ENCODE measurements around the gene FHOD3.
A peak's percentile ranks its signal among the peaks of the same experiment; 100 is the strongest.

DNA sequence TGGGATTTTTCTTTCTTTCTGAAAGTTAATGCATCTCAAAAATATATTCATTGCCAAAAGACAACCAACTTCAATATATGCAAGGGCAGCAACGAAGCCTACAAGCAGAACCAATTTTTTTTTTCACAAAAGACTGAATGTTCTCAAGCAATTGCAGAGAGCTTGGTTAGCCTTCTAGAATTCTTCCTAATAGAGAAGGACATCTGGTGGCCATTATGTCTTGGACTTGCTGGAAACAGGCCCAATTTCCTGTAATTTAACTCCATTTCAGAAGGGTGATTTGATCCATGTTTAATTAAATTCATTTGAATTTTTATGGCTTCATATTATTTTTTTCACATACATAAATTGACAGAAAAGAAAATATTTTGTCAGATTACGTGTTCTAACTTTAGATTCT, 323.3 kb downstream of the FHOD3 start:
- TF ChIP-seq, protein P1, sequence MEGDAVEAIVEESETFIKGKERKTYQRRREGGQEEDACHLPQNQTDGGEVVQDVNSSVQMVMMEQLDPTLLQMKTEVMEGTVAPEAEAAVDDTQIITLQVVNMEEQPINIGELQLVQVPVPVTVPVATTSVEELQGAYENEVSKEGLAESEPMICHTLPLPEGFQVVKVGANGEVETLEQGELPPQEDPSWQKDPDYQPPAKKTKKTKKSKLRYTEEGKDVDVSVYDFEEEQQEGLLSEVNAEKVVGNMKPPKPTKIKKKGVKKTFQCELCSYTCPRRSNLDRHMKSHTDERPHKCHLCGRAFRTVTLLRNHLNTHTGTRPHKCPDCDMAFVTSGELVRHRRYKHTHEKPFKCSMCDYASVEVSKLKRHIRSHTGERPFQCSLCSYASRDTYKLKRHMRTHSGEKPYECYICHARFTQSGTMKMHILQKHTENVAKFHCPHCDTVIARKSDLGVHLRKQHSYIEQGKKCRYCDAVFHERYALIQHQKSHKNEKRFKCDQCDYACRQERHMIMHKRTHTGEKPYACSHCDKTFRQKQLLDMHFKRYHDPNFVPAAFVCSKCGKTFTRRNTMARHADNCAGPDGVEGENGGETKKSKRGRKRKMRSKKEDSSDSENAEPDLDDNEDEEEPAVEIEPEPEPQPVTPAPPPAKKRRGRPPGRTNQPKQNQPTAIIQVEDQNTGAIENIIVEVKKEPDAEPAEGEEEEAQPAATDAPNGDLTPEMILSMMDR (conservative IDR thresholded peaks at IDR 0.05; ENCODE audit: low read depth in 2 of 2): peak; percentile 19 to 35; a peak in 3 of 4 replicates
- no peak for TF ChIP-seq EZH2 (IDR thresholded peaks at IDR 0.05; ENCODE audit: low read depth, unreplicated experiment)
- TF ChIP-seq CREB1 (CRISPR knock-in tag; IDR thresholded peaks at IDR 0.05; ENCODE audit: low read depth): no peak
- TF ChIP-seq, protein P2, sequence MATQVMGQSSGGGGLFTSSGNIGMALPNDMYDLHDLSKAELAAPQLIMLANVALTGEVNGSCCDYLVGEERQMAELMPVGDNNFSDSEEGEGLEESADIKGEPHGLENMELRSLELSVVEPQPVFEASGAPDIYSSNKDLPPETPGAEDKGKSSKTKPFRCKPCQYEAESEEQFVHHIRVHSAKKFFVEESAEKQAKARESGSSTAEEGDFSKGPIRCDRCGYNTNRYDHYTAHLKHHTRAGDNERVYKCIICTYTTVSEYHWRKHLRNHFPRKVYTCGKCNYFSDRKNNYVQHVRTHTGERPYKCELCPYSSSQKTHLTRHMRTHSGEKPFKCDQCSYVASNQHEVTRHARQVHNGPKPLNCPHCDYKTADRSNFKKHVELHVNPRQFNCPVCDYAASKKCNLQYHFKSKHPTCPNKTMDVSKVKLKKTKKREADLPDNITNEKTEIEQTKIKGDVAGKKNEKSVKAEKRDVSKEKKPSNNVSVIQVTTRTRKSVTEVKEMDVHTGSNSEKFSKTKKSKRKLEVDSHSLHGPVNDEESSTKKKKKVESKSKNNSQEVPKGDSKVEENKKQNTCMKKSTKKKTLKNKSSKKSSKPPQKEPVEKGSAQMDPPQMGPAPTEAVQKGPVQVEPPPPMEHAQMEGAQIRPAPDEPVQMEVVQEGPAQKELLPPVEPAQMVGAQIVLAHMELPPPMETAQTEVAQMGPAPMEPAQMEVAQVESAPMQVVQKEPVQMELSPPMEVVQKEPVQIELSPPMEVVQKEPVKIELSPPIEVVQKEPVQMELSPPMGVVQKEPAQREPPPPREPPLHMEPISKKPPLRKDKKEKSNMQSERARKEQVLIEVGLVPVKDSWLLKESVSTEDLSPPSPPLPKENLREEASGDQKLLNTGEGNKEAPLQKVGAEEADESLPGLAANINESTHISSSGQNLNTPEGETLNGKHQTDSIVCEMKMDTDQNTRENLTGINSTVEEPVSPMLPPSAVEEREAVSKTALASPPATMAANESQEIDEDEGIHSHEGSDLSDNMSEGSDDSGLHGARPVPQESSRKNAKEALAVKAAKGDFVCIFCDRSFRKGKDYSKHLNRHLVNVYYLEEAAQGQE (IDR thresholded peaks at IDR 0.05; ENCODE audit: unreplicated experiment): no peak
